Activated CD8-positive, alpha-beta T cell treated with anti-CD3 and anti-CD28 coated beads, Interleukin-2, amount 10 ng/mL, durations not matched to agents 7 days and 5 days (primary cell): Measurements from ENCODE around the gene TPP2. TPM values are rescaled to one million over a fixed set of nuclear protein-coding genes. Genes with fewer than 3 reads are reported as not detected.

Experiments used
- total RNA-seq, 2 experiments: library from RNA; stranded (reverse); gene quantifications; one replicate each; pipeline ENCODE4 v1.2.3, GENCODE V29; 2021

Gene TPP2
- total RNA-seq, 2 experiments from 2014 or later: 77.8 to 85.4 TPM

Other genes with a start within 250 kb of the TPP2 start
- gene FGF14, start 194.9 kb upstream of the TPP2 start, total RNA-seq: not detected
- gene METTL21C, start 98.1 kb downstream of the TPP2 start, total RNA-seq: not detected
- 10 to 100 TPM; 40.1 to 43.3 TPM for gene TEX30, start 176.8 kb downstream of the TPP2 start, total RNA-seq
- gene POGLUT2, start 202.0 kb downstream of the TPP2 start, total RNA-seq: 10 to 100 TPM; 12.5 to 13.4 TPM
- 10 to 100 TPM; 26.9 to 27.7 TPM for gene BIVM, start 202.1 kb downstream of the TPP2 start, total RNA-seq
- gene ERCC5, start 249.0 kb downstream of the TPP2 start, total RNA-seq: 10 to 100 TPM; 66.8 to 68.0 TPM